ENCODE measurements around the gene LENEP.

The LENEP gene

GRCh38 chr1:155011437-155012025 lies 18.1 kb downstream of the LENEP start:
- DNase-seq, result no peak

GRCh38 chr1:155012026-155012546 lies 18.7 kb downstream of the LENEP start:
- DNase-seq, result peak; percentile 59

GRCh38 chr1:155012776-155013602 lies 19.6 kb downstream of the LENEP start:
- no peak for DNase-seq

- DNase-seq, result no peak
Observed at GRCh38 chr1:155013632-155014031, 20.2 kb downstream of the LENEP start.

GRCh38 chr1:155014709-155015508 lies 21.5 kb downstream of the LENEP start:
- DNase-seq, result no peak

- no peak for DNase-seq
Observed at GRCh38 chr1:155015527-155016230, 22.3 kb downstream of the LENEP start.

- DNase-seq, result no peak
Observed at GRCh38 chr1:155016231-155016831, 22.9 kb downstream of the LENEP start.

GRCh38 chr1:155017041-155017945 lies 23.9 kb downstream of the LENEP start:
- DNase-seq, result peak; percentile 94

- no peak for DNase-seq
Observed at GRCh38 chr1:155017946-155018316, 24.5 kb downstream of the LENEP start.

- DNase-seq, result no peak
Observed at GRCh38 chr1:155018617-155019348, 25.4 kb downstream of the LENEP start.

- DNase-seq, result no peak
Observed at GRCh38 chr1:155019377-155020245, 26.2 kb downstream of the LENEP start.

GRCh38 chr1:155022136-155022926 lies 28.9 kb downstream of the LENEP start:
- no peak for DNase-seq

GRCh38 chr1:155022927-155023236 lies 29.5 kb downstream of the LENEP start:
- DNase-seq, result no peak

- no peak for DNase-seq
Observed at GRCh38 chr1:155023627-155024026, 30.2 kb downstream of the LENEP start.

- no peak for DNase-seq
Observed at GRCh38 chr1:155024315-155024714, 30.9 kb downstream of the LENEP start.

- no peak for DNase-seq
Observed at GRCh38 chr1:155026154-155026553, 32.8 kb downstream of the LENEP start.

GRCh38 chr1:155026588-155026987 lies 33.2 kb downstream of the LENEP start:
- DNase-seq, result no peak

GRCh38 chr1:155029513-155030242 lies 36.3 kb downstream of the LENEP start:
- DNase-seq, result no peak
